Lung (tissue), 12 donors: ENCODE results near the gene SARDH. TPM values are rescaled to one million over a fixed set of nuclear protein-coding genes. Genes with fewer than 3 reads are reported as not detected.

ENCODE experiments used
- ATAC-seq: fragments of 200-7000 bp; cut with Tn5 transposase; one replicate; pipeline ENCODE4 v1.9.1; 2020; ENCODE audit warnings: moderate number of reproducible peaks; ENCODE audit not compliant: insufficient read depth, low FRiP score
- DNase-seq, 3 donors: peaks; one replicate each; pipeline ENCODE4 v3.0.0-alpha.2; 2013 to 2017
- H3K27ac ChIP-seq, 2 donors: one replicate each; pipeline ENCODE4 v1.5.1; 2013; ENCODE audit warnings: mild to moderate bottlenecking in 2 of 2, moderate library complexity in 2 of 2, control low read depth in 1 of 2, inconsistent platforms in 1 of 2, low read depth in 1 of 2, low read length in 1 of 2
- H3K27me3 ChIP-seq, 3 donors: one replicate each; pipeline ENCODE4 v1.5.1; 2013; ENCODE audit warnings: low read length in 2 of 3; ENCODE audit not compliant: control insufficient read depth in 3 of 3, insufficient read depth in 3 of 3
- H3K36me3 ChIP-seq, 4 donors: one replicate each; pipeline ENCODE4 v1.5.1; 2013; ENCODE audit warnings: low read length in 4 of 4, mild to moderate bottlenecking in 1 of 4, moderate library complexity in 1 of 4; ENCODE audit not compliant: control insufficient read depth in 4 of 4, insufficient read depth in 4 of 4
- H3K4me1 ChIP-seq, 5 donors: one replicate each; pipeline ENCODE4 v1.5.1; 2013; ENCODE audit warnings: low read length in 5 of 5, mild to moderate bottlenecking in 2 of 5, moderate library complexity in 1 of 5; ENCODE audit not compliant: control insufficient read depth in 5 of 5, insufficient read depth in 5 of 5
- H3K4me3 ChIP-seq: one replicate; pipeline ENCODE4 v1.5.1; 2013; ENCODE audit warnings: mild to moderate bottlenecking, control low read depth, moderate library complexity
- H3K9ac ChIP-seq, 2 donors: one replicate each; pipeline ENCODE4 v1.5.1; 2013; ENCODE audit warnings: low read length in 2 of 2, control low read depth in 1 of 2; ENCODE audit not compliant: insufficient read depth in 1 of 2
- H3K9me3 ChIP-seq, 4 donors: one replicate each; pipeline ENCODE4 v1.5.1; 2013; ENCODE audit warnings: low read length in 3 of 4, mild to moderate bottlenecking in 1 of 4, moderate library complexity in 1 of 4; ENCODE audit not compliant: control insufficient read depth in 4 of 4, insufficient read depth in 3 of 4
- WGBS, 2 donors: extraction: QIAGEN DNeasy Blood & Tissue Kit; methylation state at CpG; one replicate each; pipeline ENCODE4 v1.1.7; 2013; 5-methylcytosine and 5-hydroxymethylcytosine counted together
- polyA plus RNA-seq, 2 donors: library from polyadenylated mRNA; stranded (reverse); fragments of 200-250 nt; gene quantifications; one replicate each; pipeline ENCODE4 v1.2.1, GENCODE V29; 2013
- total RNA-seq, 2 donors: library from RNA; depleted of rRNA in 1 of 2; stranded (reverse); fragments of >200 nt in 1 of 2; gene quantifications; one replicate each; pipeline ENCODE4 v1.2.1, GENCODE V29; 2014 to 2021
- TF ChIP-seq, protein P1 (sequence below): IDR thresholded peaks from 2 replicates; pipeline ENCODE4 v1.5.1; 2012; ENCODE audit warnings: mild to moderate bottlenecking; ENCODE audit errors: control extremely low read depth, extremely low read depth
- donor health status: control.
- donor health status: control.
- donor health status: Bipolar disorder and iron deficiency.
- donor health status: healthy.
- donor health status: DM: yes; HTN: yes; CAD: no.

SARDH gene
- total and polyA plus RNA-seq, 4 donors = 1.8 to 8.4 (median 4.7) TPM

DNA sequence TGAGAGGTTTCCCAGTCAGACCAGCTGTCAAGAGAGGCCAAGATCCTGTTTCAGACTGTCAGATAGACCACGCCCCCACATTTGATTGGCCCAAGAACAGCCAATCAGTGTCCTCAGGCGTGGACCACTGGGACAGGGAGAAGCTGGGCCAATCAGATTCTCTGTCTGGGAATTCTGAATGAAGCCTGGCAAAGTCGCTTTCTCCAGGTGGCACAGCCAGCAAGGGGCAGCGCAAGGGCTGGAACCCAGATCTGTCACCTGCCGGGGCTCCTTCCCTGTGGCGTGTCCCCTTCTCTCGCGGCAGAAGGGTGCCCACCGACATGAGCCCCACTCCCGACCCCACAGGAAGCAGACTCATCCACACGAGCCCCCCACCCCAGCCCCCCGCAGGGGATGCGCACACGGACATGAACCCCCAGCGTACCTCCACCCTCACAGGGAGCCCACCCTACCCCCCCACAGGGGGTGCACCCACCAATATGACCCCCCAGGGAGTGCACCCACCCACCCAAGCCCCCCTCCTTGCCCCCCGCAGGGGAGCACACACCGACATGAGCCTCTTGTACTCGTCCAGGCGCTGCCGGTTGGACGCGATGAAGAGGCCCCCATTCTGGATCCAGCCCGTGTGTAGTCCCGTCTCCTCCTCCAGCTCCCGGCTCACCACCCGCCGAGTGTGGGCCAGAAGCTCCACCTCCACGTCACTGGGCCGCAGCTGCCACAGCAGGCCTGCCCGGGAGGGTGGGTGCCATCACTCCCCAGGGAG is 6.1 kb downstream of the SARDH start:
- Histone ChIP-seq H3K9ac (no peak overlapping the region), H3K9me3 (no peaks in the 10 kb centered on the region), H3K27me3 (no peaks in the 10 kb centered on the region), H3K4me1 (peaks cover 0 to 3% (median 0%) of the 10 kb centered on the region in 5 donors), H3K36me3 (no peaks in the 10 kb centered on the region), H3K4me3 (no peak overlapping the region), H3K27ac (no peak overlapping the region)
- DNase-seq (no peak), ATAC-seq (no peak)
- TF ChIP-seq, protein P1, sequence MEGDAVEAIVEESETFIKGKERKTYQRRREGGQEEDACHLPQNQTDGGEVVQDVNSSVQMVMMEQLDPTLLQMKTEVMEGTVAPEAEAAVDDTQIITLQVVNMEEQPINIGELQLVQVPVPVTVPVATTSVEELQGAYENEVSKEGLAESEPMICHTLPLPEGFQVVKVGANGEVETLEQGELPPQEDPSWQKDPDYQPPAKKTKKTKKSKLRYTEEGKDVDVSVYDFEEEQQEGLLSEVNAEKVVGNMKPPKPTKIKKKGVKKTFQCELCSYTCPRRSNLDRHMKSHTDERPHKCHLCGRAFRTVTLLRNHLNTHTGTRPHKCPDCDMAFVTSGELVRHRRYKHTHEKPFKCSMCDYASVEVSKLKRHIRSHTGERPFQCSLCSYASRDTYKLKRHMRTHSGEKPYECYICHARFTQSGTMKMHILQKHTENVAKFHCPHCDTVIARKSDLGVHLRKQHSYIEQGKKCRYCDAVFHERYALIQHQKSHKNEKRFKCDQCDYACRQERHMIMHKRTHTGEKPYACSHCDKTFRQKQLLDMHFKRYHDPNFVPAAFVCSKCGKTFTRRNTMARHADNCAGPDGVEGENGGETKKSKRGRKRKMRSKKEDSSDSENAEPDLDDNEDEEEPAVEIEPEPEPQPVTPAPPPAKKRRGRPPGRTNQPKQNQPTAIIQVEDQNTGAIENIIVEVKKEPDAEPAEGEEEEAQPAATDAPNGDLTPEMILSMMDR = no peak
- WGBS, 2 donors = 78 to 84% methylated on average over 30 of the region's 30 CpGs

GRCh38 chr9:133730994-133731715 is 7.0 kb downstream of the SARDH start:
- no peak for DNase-seq

DNA sequence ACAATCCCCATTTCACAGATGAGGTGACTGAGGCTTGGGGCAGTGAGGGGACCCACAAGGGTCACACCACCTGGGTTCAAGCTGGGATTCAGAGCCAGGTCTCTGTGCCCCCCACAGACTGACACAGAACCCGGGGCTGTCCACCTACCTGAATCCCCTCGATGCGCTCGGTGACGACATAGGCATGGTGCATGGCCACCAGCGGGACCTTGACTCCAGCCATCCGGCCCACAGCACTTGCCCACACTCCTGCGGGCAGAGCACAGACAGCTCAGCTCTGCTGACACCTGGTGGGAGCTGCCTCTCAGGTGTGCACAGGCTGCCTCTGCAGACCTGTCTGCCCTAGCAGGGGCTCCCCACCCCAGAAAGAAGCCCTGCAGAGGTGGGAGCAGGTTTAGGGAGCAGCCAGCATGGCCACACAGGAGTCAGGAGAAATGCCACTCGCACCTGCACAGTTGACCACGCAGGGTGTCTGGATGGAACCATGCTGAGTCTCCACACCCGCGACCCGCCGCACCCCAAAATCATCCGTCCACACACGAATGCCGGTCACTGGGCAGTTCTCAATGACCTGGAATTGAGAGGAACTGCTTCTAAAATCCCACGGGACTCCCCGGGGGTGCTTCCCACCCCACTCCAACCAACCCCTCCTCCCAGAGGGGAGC is 8.4 kb downstream of the SARDH start:
- H3K9me3 ChIP-seq = no peaks in the 10 kb centered on the region
- no peak for ATAC-seq
- no peak overlapping the region for H3K4me3 ChIP-seq
- H3K9ac ChIP-seq = no peak overlapping the region
- no peaks in the 10 kb centered on the region for H3K4me1 ChIP-seq
- WGBS, 2 donors = 86 to 92% methylated on average over 19 of the region's 19 CpGs
- TF ChIP-seq, protein P1 = no peak
- no peak overlapping the region for H3K27ac ChIP-seq
- DNase-seq = no peak
- H3K36me3 ChIP-seq = no peaks in the 10 kb centered on the region
- no peaks in the 10 kb centered on the region for H3K27me3 ChIP-seq

More at GRCh38 chr9:133730994-133731715, 7.0 kb downstream of the SARDH start:
- Histone ChIP-seq H3K9me3 (no peaks in the 10 kb centered on the region), H3K4me3 (no peak overlapping the region), H3K36me3 (no peaks in the 10 kb centered on the region), H3K4me1 (no peaks in the 10 kb centered on the region), H3K9ac (no peak overlapping the region), H3K27me3 (no peaks in the 10 kb centered on the region), H3K27ac (no peak overlapping the region)
- ATAC-seq = no peak
- WGBS, 2 donors = 92 to 93% methylated on average over 27 of the region's 27 CpGs
- TF ChIP-seq, protein P1 = no peak
